Measurements from ENCODE around the gene RND3. TPM values are rescaled to one million over a fixed set of nuclear protein-coding genes. Genes with fewer than 3 reads are reported as not detected.

Gene RND3
- total RNA-seq, 1 experiment from 2014 or later, result not detected

- Histone ChIP-seq H4K20me1 (ENCODE audit: insufficient read depth, low read depth, low read length) (no peaks in the 10 kb centered on the region), H2AFZ (ENCODE audit: low read length) (no peak overlapping the region), H3K36me3 (ENCODE audit: insufficient read depth, low read length) (no peaks in the 10 kb centered on the region), H3K9me3 (ENCODE audit: low read length) (no peaks in the 10 kb centered on the region; the same call in 1 of the 2 replicates), H3K27ac (ENCODE audit: low read length) (no peak overlapping the region), H3K27me3 (ENCODE audit: low read length) (no peaks in the 10 kb centered on the region), H3K9ac (ENCODE audit: low read length) (no peak overlapping the region), H3K4me1 (ENCODE audit: low read length) (no peaks in the 10 kb centered on the region), H3K4me2 (ENCODE audit: low read depth, low read length, poor library complexity, severe bottlenecking) (no peak overlapping the region), H3K9me2 (replicated peaks; ENCODE audit: insufficient read depth, low read length) (no peaks in the 10 kb centered on the region; the same call in 1 of the 2 replicates), H3K4me3 (ENCODE audit: low read length) (no peak overlapping the region), H3K79me2 (ENCODE audit: low read length) (no peaks in the 10 kb centered on the region)
- DNase-seq, result no peak
These were observed 1.5 kb downstream of the RND3 start for GRCh38 chr2:150485871-150486538.

DNA sequence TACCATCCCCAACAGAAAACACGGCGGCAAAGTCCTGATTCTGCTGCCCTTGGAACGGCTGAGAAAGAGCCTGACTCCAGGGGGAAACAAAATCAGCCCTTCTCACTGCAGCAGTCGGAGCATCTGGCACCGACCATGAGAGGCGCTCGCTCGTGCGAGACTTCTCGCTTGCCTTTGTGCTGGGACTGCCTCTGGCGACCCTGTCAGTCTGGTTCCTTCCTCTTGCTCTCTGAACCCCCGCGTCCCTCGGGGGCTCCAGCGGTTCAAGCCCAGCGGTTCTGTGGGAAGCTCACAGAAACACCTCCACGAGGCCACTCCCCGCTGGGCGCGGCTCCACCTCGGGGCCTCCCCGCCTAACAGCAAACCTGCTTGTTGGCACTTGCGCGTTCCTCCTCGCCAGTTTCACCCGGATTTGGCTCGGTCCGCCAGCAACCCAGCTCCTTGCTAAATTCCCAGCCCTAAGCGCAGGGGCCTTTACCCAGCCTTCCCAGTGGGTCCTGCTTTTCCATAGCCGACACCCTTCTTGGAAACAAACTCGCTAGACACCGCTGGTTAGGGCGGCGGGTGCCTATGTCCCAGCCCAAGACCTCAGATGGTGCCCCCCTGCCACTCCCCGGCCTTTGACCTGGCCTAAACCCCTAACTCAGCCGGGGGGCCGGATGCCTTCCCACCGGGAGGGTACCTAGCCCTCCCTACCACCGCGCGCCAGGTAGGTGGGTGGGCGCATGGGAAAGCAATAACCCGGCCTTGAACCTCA, 2.2 kb downstream of the RND3 start:
- Histone ChIP-seq H4K20me1 (ENCODE audit: insufficient read depth, low read depth, low read length) (no peaks in the 10 kb centered on the region), H3K36me3 (ENCODE audit: insufficient read depth, low read length) (no peaks in the 10 kb centered on the region), H3K4me3 (ENCODE audit: low read length) (no peak overlapping the region), H3K9me3 (ENCODE audit: low read length) (no peaks in the 10 kb centered on the region; the same call in 1 of the 2 replicates), H3K79me2 (ENCODE audit: low read length) (no peaks in the 10 kb centered on the region), H3K27me3 (ENCODE audit: low read length) (no peaks in the 10 kb centered on the region), H3K4me1 (ENCODE audit: low read length) (no peaks in the 10 kb centered on the region), H3K4me2 (ENCODE audit: low read depth, low read length, poor library complexity, severe bottlenecking) (no peak overlapping the region), H3K27ac (ENCODE audit: low read length) (no peak overlapping the region), H3K9me2 (replicated peaks; ENCODE audit: insufficient read depth, low read length) (no peaks in the 10 kb centered on the region; the same call in 1 of the 2 replicates), H2AFZ (ENCODE audit: low read length) (no peak overlapping the region), H3K9ac (ENCODE audit: low read length) (no peak overlapping the region)
- no peak for DNase-seq

DNA sequence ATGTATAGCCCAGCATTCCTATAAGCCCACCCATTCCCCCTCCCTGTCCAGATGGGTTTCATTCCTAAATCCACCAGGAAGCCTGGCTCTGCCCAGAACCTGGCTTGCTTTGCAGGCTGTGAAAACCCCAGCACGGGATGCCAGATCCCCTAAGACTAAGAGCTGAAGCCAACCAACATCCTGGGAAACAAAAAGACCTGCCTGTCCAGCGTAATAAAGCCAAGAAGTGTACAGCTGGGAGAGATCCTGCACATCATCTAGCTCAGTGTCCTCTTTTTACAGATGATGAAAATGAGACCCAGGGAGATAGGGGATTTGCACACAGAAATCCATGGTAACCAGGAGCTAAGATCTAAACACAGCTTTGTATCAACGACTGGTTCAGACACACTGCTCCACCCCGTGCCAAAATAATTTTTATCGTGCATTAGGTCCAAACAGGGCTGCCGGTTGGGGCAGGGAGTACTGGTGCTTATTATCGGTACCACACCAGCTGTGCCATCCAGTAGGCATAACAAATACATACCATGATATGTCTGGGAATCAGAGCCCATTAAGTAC, 2.9 kb downstream of the RND3 start:
- no peak overlapping the region for H3K4me2 ChIP-seq (ENCODE audit: low read depth, low read length, poor library complexity, severe bottlenecking)
- no peaks in the 10 kb centered on the region; the same call in 1 of the 2 replicates for H3K9me3 ChIP-seq (ENCODE audit: low read length)
- H3K4me3 ChIP-seq (ENCODE audit: low read length), result no peak overlapping the region
- no peaks in the 10 kb centered on the region for H3K36me3 ChIP-seq (ENCODE audit: insufficient read depth, low read length)
- H3K9me2 ChIP-seq (replicated peaks; ENCODE audit: insufficient read depth, low read length), result no peaks in the 10 kb centered on the region; the same call in 1 of the 2 replicates
- no peak overlapping the region for H3K9ac ChIP-seq (ENCODE audit: low read length)
- no peaks in the 10 kb centered on the region for H3K79me2 ChIP-seq (ENCODE audit: low read length)
- H4K20me1 ChIP-seq (ENCODE audit: insufficient read depth, low read depth, low read length), result no peaks in the 10 kb centered on the region
- no peak overlapping the region for H2AFZ ChIP-seq (ENCODE audit: low read length)
- H3K27me3 ChIP-seq (ENCODE audit: low read length), result no peaks in the 10 kb centered on the region
- no peak overlapping the region for H3K27ac ChIP-seq (ENCODE audit: low read length)
- no peaks in the 10 kb centered on the region for H3K4me1 ChIP-seq (ENCODE audit: low read length)
- DNase-seq, result no peak

- Histone ChIP-seq H3K79me2 (ENCODE audit: low read length) (no peaks in the 10 kb centered on the region), H3K4me3 (ENCODE audit: low read length) (no peak overlapping the region), H3K4me2 (ENCODE audit: low read depth, low read length, poor library complexity, severe bottlenecking) (no peak overlapping the region), H3K4me1 (ENCODE audit: low read length) (no peaks in the 10 kb centered on the region), H4K20me1 (ENCODE audit: insufficient read depth, low read depth, low read length) (no peaks in the 10 kb centered on the region), H3K9me2 (replicated peaks; ENCODE audit: insufficient read depth, low read length) (no peaks in the 10 kb centered on the region; the same call in 1 of the 2 replicates), H3K27ac (ENCODE audit: low read length) (no peak overlapping the region), H2AFZ (ENCODE audit: low read length) (no peak overlapping the region), H3K36me3 (ENCODE audit: insufficient read depth, low read length) (no peaks in the 10 kb centered on the region), H3K9ac (ENCODE audit: low read length) (no peak overlapping the region), H3K27me3 (ENCODE audit: low read length) (no peaks in the 10 kb centered on the region), H3K9me3 (ENCODE audit: low read length) (no peaks in the 10 kb centered on the region; the same call in 1 of the 2 replicates)
- no peak for DNase-seq
These were observed 3.5 kb downstream of the RND3 start for GRCh38 chr2:150484006-150484405.

GRCh38 chr2:150483532-150483931, 3.9 kb downstream of the RND3 start:
- Histone ChIP-seq H3K79me2 (ENCODE audit: low read length) (no peaks in the 10 kb centered on the region), H3K27ac (ENCODE audit: low read length) (no peak overlapping the region), H3K36me3 (ENCODE audit: insufficient read depth, low read length) (no peaks in the 10 kb centered on the region)

DNA sequence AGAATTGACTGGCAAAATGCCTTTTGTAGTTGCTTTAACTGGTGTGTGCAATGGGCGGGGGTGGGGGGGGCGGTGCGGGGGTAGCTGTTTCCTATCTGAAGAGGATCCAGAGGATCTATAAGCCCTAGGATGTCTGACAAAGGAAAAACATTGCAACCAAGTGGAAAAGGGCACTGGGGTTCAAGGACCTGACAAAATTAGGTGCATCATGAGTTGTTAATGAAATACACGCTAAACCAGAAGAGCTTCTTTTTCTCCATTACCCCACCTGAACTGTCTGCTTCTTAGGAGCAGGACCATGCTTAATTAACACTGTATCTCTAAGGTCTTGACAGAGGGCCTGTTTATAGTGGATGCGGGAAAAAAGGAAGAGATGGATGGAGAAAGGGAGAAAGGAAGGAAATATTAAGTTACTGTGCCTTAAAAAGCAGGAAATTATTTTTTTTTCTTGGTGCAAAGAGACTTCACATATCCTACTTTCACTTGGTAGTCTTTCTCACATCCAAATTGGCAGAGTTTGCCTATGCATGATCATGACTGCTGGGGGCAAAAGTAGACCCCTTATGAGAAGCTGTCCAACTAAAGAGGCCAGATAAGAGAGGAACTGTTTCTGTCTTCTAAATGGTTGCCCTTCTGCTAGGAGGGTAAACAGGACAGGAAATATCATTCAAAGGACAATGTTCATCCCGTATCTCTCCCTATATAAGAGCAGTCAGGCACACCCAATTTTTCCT, 4.6 kb downstream of the RND3 start:
- H3K9me3 ChIP-seq (ENCODE audit: low read length), result no peaks in the 10 kb centered on the region; the same call in 1 of the 2 replicates
- H3K4me1 ChIP-seq (ENCODE audit: low read length), result no peaks in the 10 kb centered on the region
- DNase-seq, result no peak
- H3K4me3 ChIP-seq (ENCODE audit: low read length), result no peak overlapping the region
- H3K9ac ChIP-seq (ENCODE audit: low read length), result no peak overlapping the region
- no peak overlapping the region for H3K27ac ChIP-seq (ENCODE audit: low read length)
- no peaks in the 10 kb centered on the region for H3K27me3 ChIP-seq (ENCODE audit: low read length)
- no peaks in the 10 kb centered on the region for H3K36me3 ChIP-seq (ENCODE audit: insufficient read depth, low read length)
- no peaks in the 10 kb centered on the region for H3K79me2 ChIP-seq (ENCODE audit: low read length)
- H4K20me1 ChIP-seq (ENCODE audit: insufficient read depth, low read depth, low read length), result no peaks in the 10 kb centered on the region
- H3K4me2 ChIP-seq (ENCODE audit: low read depth, low read length, poor library complexity, severe bottlenecking), result no peak overlapping the region
- H3K9me2 ChIP-seq (replicated peaks; ENCODE audit: insufficient read depth, low read length), result no peaks in the 10 kb centered on the region; the same call in 1 of the 2 replicates
- H2AFZ ChIP-seq (ENCODE audit: low read length), result no peak overlapping the region

More at GRCh38 chr2:150483532-150483931, 3.9 kb downstream of the RND3 start:
- Histone ChIP-seq H2AFZ (ENCODE audit: low read length) (no peak overlapping the region), H3K9me2 (replicated peaks; ENCODE audit: insufficient read depth, low read length) (no peaks in the 10 kb centered on the region; the same call in 1 of the 2 replicates), H3K9me3 (ENCODE audit: low read length) (no peaks in the 10 kb centered on the region; the same call in 1 of the 2 replicates), H3K9ac (ENCODE audit: low read length) (no peak overlapping the region), H3K27me3 (ENCODE audit: low read length) (no peaks in the 10 kb centered on the region), H3K4me1 (ENCODE audit: low read length) (no peaks in the 10 kb centered on the region), H4K20me1 (ENCODE audit: insufficient read depth, low read depth, low read length) (no peaks in the 10 kb centered on the region), H3K4me3 (ENCODE audit: low read length) (no peak overlapping the region), H3K4me2 (ENCODE audit: low read depth, low read length, poor library complexity, severe bottlenecking) (no peak overlapping the region)
- no peak for DNase-seq

- Histone ChIP-seq H3K4me2 (ENCODE audit: low read depth, low read length, poor library complexity, severe bottlenecking) (no peak overlapping the region), H3K9ac (ENCODE audit: low read length) (no peak overlapping the region), H3K79me2 (ENCODE audit: low read length) (no peaks in the 10 kb centered on the region)
These were observed 5.4 kb downstream of the RND3 start for GRCh38 chr2:150482111-150482510.

More at GRCh38 chr2:150482111-150482510, 5.4 kb downstream of the RND3 start:
- no peaks in the 10 kb centered on the region for H3K4me1 ChIP-seq (ENCODE audit: low read length)
- H3K9me3 ChIP-seq (ENCODE audit: low read length), result no peaks in the 10 kb centered on the region
- DNase-seq, result no peak
- H3K36me3 ChIP-seq (ENCODE audit: insufficient read depth, low read length), result no peaks in the 10 kb centered on the region
- H3K4me3 ChIP-seq (ENCODE audit: low read length), result no peak overlapping the region
- H3K27ac ChIP-seq (ENCODE audit: low read length), result no peak overlapping the region
- no peaks in the 10 kb centered on the region for H4K20me1 ChIP-seq (ENCODE audit: insufficient read depth, low read depth, low read length)
- H3K27me3 ChIP-seq (ENCODE audit: low read length), result no peaks in the 10 kb centered on the region
- H3K9me2 ChIP-seq (replicated peaks; ENCODE audit: insufficient read depth, low read length), result no peaks in the 10 kb centered on the region; the same call in 1 of the 2 replicates
- no peak overlapping the region for H2AFZ ChIP-seq (ENCODE audit: low read length)
